H1 (cell line): ENCODE measurements around the gene PTPRT. TPM values are rescaled to one million over a fixed set of nuclear protein-coding genes. Genes with fewer than 3 reads are reported as not detected.

ENCODE experiments used
- CTCF ChIA-PET: fragments of 300-600 bp; sonication (Branson Sonifier 250); formaldehyde crosslinking; loops from one replicate; lab custom pipeline; 2021; ENCODE audit not compliant: partially characterized antibody; lab: Charles Lee
- POLR2A ChIA-PET: fragments of 300-600 bp; sonication (Branson Sonifier 250); formaldehyde crosslinking; loops from one replicate; lab custom pipeline; 2021; ENCODE audit warnings: inconsistent platforms; ENCODE audit not compliant: partially characterized antibody; lab: Charles Lee
- DNase-seq, 2 experiments: peaks; one replicate each; pipeline versions ENCODE4 v3.0.0 to v3.0.0-alpha.2; 2010 to 2022; ENCODE audit warnings: low spot score in 2 of 2, low read depth in 1 of 2, mixed read lengths in 1 of 2
- FAIRE-seq: peaks from 2 replicates; lab custom pipeline; 2011; peaks lifted over from hg19 to GRCh38; lab: Jason Lieb, UNC
- H2AFZ ChIP-seq: 2 replicates; pipeline ENCODE4 v1.8.1; 2012; ENCODE audit warnings: low read length, inconsistent platforms
- H2AK5ac ChIP-seq: 2 replicates; pipeline ENCODE4 v1.6.1; 2013; ENCODE audit warnings: low read depth, low read length
- H2BK120ac ChIP-seq: replicated peaks from 2 replicates; pipeline ENCODE3; 2013; ENCODE audit warnings: low read depth, low read length, inconsistent platforms
- H2BK12ac ChIP-seq: 2 replicates; pipeline ENCODE4 v1.6.1; 2013; ENCODE audit warnings: low read depth, low read length
- H2BK15ac ChIP-seq: 2 replicates; pipeline ENCODE4 v1.6.1; 2013; ENCODE audit warnings: low read length
- H2BK20ac ChIP-seq: 2 replicates; pipeline ENCODE4 v1.6.1; 2013; ENCODE audit warnings: low read length
- H2BK5ac ChIP-seq: 2 replicates; pipeline ENCODE4 v1.6.1; 2013; ENCODE audit warnings: low read depth, low read length
- H3K14ac ChIP-seq: 2 replicates; pipeline ENCODE4 v1.6.1; 2013; ENCODE audit warnings: inconsistent platforms; ENCODE audit not compliant: insufficient read length
- H3K18ac ChIP-seq: 2 replicates; pipeline ENCODE4 v1.6.1; 2013; ENCODE audit warnings: low read length; ENCODE audit errors: extremely low read depth
- H3K23ac ChIP-seq: 2 replicates; pipeline ENCODE4 v1.6.1; 2013; ENCODE audit warnings: inconsistent platforms; ENCODE audit not compliant: insufficient read length
- H3K23me2 ChIP-seq: 2 replicates; pipeline ENCODE4 v1.6.1; 2013; ENCODE audit warnings: low read depth, low read length
- H3K27ac ChIP-seq: 2 replicates; pipeline ENCODE4 v1.6.1; 2011; ENCODE audit warnings: low read depth, low read length, inconsistent platforms
- H3K27me3 ChIP-seq, 4 experiments: replicated peaks in 1 of 4; 1 replicate in 1 of 4; 2 replicates in 3 of 4; pipeline versions ENCODE4 v1.6.1 to v1.8.1; 2011 to 2013; ENCODE audit warnings: low read length in 3 of 4, mild to moderate bottlenecking in 3 of 4, inconsistent platforms in 2 of 4, mixed read lengths in 2 of 4, moderate library complexity in 1 of 4; ENCODE audit not compliant: control insufficient read depth in 3 of 4, insufficient read depth in 3 of 4; ENCODE audit errors: extremely low read depth in 1 of 4
- H3K36me3 ChIP-seq, 4 experiments: 2 replicates each; pipeline versions ENCODE4 v1.6.1 to v1.8.1; 2011 to 2013; ENCODE audit warnings: mild to moderate bottlenecking in 4 of 4, low read length in 3 of 4, moderate library complexity in 2 of 4, control low read depth in 1 of 4, inconsistent platforms in 1 of 4; ENCODE audit not compliant: insufficient read depth in 4 of 4, control insufficient read depth in 2 of 4
- H3K4ac ChIP-seq: replicated peaks from 2 replicates; pipeline ENCODE3; 2013; ENCODE audit warnings: low read length, low read depth, mixed read lengths, inconsistent platforms; ENCODE audit not compliant: insufficient read length
- H3K4me1 ChIP-seq, 4 experiments: replicated peaks in 1 of 4; 1 replicate in 1 of 4; 2 replicates in 3 of 4; pipeline versions ENCODE4 v1.6.1 to v1.8.1; 2011 to 2013; ENCODE audit warnings: low read length in 3 of 4, inconsistent platforms in 2 of 4, mixed read lengths in 1 of 4; ENCODE audit not compliant: insufficient read depth in 4 of 4, control insufficient read depth in 3 of 4
- H3K4me2 ChIP-seq, 2 experiments: 2 replicates each; pipeline versions ENCODE4 v1.6.1 to v1.8.1; 2011 to 2013; ENCODE audit warnings: low read depth in 2 of 2, low read length in 2 of 2, control low read depth in 1 of 2, inconsistent platforms in 1 of 2, mild to moderate bottlenecking in 1 of 2; ENCODE audit not compliant: insufficient read depth in 1 of 2
- H3K4me3 ChIP-seq, 4 experiments: fragments of 200-600, 300-600 bp in 1 of 4; sonication (generic), shearing (Covaris generic), sonication (Bioruptor Twin) in 1 of 4; 2 replicates each; pipeline versions ENCODE4 v1.5.1 to v1.8.1; 2011 to 2016; ENCODE audit warnings: low read length in 4 of 4, low read depth in 3 of 4, control low read depth in 2 of 4, inconsistent platforms in 2 of 4, mild to moderate bottlenecking in 2 of 4, mixed read lengths in 1 of 4, moderate library complexity in 1 of 4; ENCODE audit not compliant: insufficient read depth in 2 of 4; ENCODE audit errors: extremely low read depth in 1 of 4
- H3K56ac ChIP-seq: replicated peaks from 2 replicates; pipeline ENCODE3; 2013; ENCODE audit warnings: low read depth, mild to moderate bottlenecking, mixed read lengths, low read length, inconsistent platforms; ENCODE audit not compliant: insufficient read length
- H3K79me1 ChIP-seq: 2 replicates; pipeline ENCODE4 v1.6.1; 2013; ENCODE audit warnings: low read depth, low read length, control low read depth
- H3K79me2 ChIP-seq, 2 experiments: 2 replicates each; pipeline versions ENCODE4 v1.6.1 to v1.8.1; 2012 to 2013; ENCODE audit warnings: low read length in 2 of 2, mild to moderate bottlenecking in 2 of 2, inconsistent platforms in 1 of 2; ENCODE audit not compliant: insufficient read depth in 2 of 2, control insufficient read depth in 1 of 2
- H3K9ac ChIP-seq, 4 experiments: replicated peaks in 1 of 4; 1 replicate in 1 of 4; 2 replicates in 3 of 4; pipeline versions ENCODE4 v1.6.1 to v1.8.1; 2011 to 2013; ENCODE audit warnings: low read depth in 3 of 4, low read length in 3 of 4, control low read depth in 2 of 4, mild to moderate bottlenecking in 2 of 4, moderate library complexity in 2 of 4, inconsistent platforms in 1 of 4; ENCODE audit errors: extremely low read depth in 1 of 4
- H3K9me3 ChIP-seq, 2 experiments: 2 replicates each; pipeline versions ENCODE4 v1.6.1 to v1.8.1; 2012 to 2013; ENCODE audit warnings: mild to moderate bottlenecking in 2 of 2, moderate library complexity in 2 of 2, control low read depth in 1 of 2, inconsistent platforms in 1 of 2, low read depth in 1 of 2, low read length in 1 of 2, mixed read lengths in 1 of 2; ENCODE audit not compliant: insufficient read depth in 2 of 2
- H4K20me1 ChIP-seq, 2 experiments: replicated peaks in 1 of 2; 2 replicates each; pipeline versions ENCODE3 to v1.8.1; 2011 to 2013; ENCODE audit warnings: inconsistent platforms in 2 of 2, low read length in 2 of 2, mild to moderate bottlenecking in 1 of 2; ENCODE audit not compliant: insufficient read depth in 2 of 2, control insufficient read depth in 1 of 2
- H4K5ac ChIP-seq: 2 replicates; pipeline ENCODE4 v1.6.1; 2013; ENCODE audit warnings: low read length, low read depth, mixed read lengths, inconsistent platforms; ENCODE audit not compliant: insufficient read length
- H4K8ac ChIP-seq: 2 replicates; pipeline ENCODE4 v1.8.0; 2013; ENCODE audit warnings: mild to moderate bottlenecking, moderate library complexity, low read length, inconsistent platforms; ENCODE audit not compliant: insufficient read depth; ENCODE audit errors: extremely low read depth
- H4K91ac ChIP-seq: replicated peaks from 2 replicates; pipeline ENCODE3; 2013; ENCODE audit warnings: low read length, mixed read lengths, inconsistent platforms; ENCODE audit not compliant: insufficient read length
- BRCA1 ChIP-seq: IDR thresholded peaks from 2 replicates; pipeline ENCODE4 v1.6.1; 2012; ENCODE audit warnings: low read depth, low read length, improper control_type of control experiment
- CBX5 ChIP-seq: fragments of 300-800, 300-1000 bp; sonication (generic); IDR thresholded peaks from 2 replicates; pipeline ENCODE4 v1.7.1; 2016; ENCODE audit warnings: antibody characterized with exemption, low read length, low read depth
- CTBP2 ChIP-seq: IDR thresholded peaks from 2 replicates; pipeline ENCODE4 v1.7.0; 2011; ENCODE audit warnings: borderline replicate concordance, mild to moderate bottlenecking, moderate library complexity, mixed read lengths, low read length; ENCODE audit not compliant: insufficient read depth, insufficient read length
- PHF8 ChIP-seq: fragments of 200-600 bp; sonication (generic); conservative IDR thresholded peaks from 2 replicates; pipeline ENCODE4 v1.7.1; 2012; ENCODE audit warnings: low read depth, mild to moderate bottlenecking, inconsistent platforms, low read length, moderate library complexity
- RNF2 ChIP-seq: fragments of 200-900, 300-1000 bp; sonication (generic); IDR thresholded peaks from 2 replicates; pipeline ENCODE4 v1.7.1; 2016; ENCODE audit warnings: borderline replicate concordance, low read depth, mild to moderate bottlenecking, antibody characterized with exemption, low read length; ENCODE audit not compliant: poor library complexity, severe bottlenecking; ENCODE audit errors: missing control alignments
- WGBS, 2 experiments: shearing (Covaris generic) in 1 of 2; methylation state at CpG; one replicate each; pipeline versions ENCODE4 v1.1.6 to v1.1.7; 2013 to 2015; ENCODE audit warnings: low lambda C conversion rate in 2 of 2, mixed read lengths in 2 of 2, inconsistent platforms in 1 of 2, low coverage in 1 of 2, missing lambda C conversion rate in 1 of 2; ENCODE audit not compliant: insufficient replicate concordance in 2 of 2, insufficient coverage in 1 of 2, insufficient read length in 1 of 2; ENCODE audit errors: extremely low coverage in 1 of 2, missing lambda C conversion rate in 1 of 2; 5-methylcytosine and 5-hydroxymethylcytosine counted together
- polyA plus RNA-seq, 7 experiments: library from polyadenylated mRNA; depleted of rRNA in 3 of 7; stranded (reverse) in 5 of 7; unstranded in 2 of 7; fragments of >200 nt in 5 of 7; fragments of 200-250 nt in 2 of 7; gene quantifications; 1 replicate in 5 of 7; 2 replicates in 1 of 7; 4 replicates in 1 of 7; pipeline versions ENCODE4 v1.2.1 to v1.2.3, GENCODE V29; 2011 to 2013; ENCODE audit warnings: missing spikeins in 2 of 7, mixed read lengths in 2 of 7
- total RNA-seq: library from RNA; stranded (reverse); fragmentation: NEBNext Ultra II Directional; extraction: Animal tissue kit (Norgen Biotek cat#: 25700); gene quantifications from 2 replicates; pipeline ENCODE4 v1.2.1, GENCODE V29; 2021

Gene PTPRT
- total and polyA plus RNA-seq, 2 of the 8 experiments (the other 6 are each of a cell fraction or from before 2014, with no cell fraction given): 0.33 to 1.8 TPM

- H2BK15ac ChIP-seq: no peak overlapping the region
- H4K8ac ChIP-seq: no peak overlapping the region
- no peaks in the 10 kb centered on the region for H3K4me1 ChIP-seq
- ChIA-PET CTCF (interaction anchor here (1.1 kb wide), 1 partner anchor 99 kb away, joined by 3 read pairs; no protein-coding TSS in a partner anchor), POLR2A (no interaction called here)
- no peak overlapping the region for H2AK5ac ChIP-seq
- no peak overlapping the region for H2BK5ac ChIP-seq
- H3K9ac ChIP-seq: no peak overlapping the region
- H3K23me2 ChIP-seq: no peaks in the 10 kb centered on the region
- H3K36me3 ChIP-seq: no peaks in the 10 kb centered on the region
- no peaks in the 10 kb centered on the region for H3K9me3 ChIP-seq
- H3K27ac ChIP-seq: no peak overlapping the region
- H3K56ac ChIP-seq: no peak overlapping the region
- H3K4me3 ChIP-seq: no peak overlapping the region
- no peak overlapping the region for H4K5ac ChIP-seq
- 93% methylated on average over 6 of the region's 6 CpGs; no CpG with 5 or more reads in 1 of the 2 experiments for WGBS, 2 experiments
- H3K4ac ChIP-seq: no peak overlapping the region
- no peak overlapping the region for H2BK12ac ChIP-seq
- no peaks in the 10 kb centered on the region for H3K79me1 ChIP-seq
- H4K91ac ChIP-seq: no peak overlapping the region
- H3K79me2 ChIP-seq: no peaks in the 10 kb centered on the region
- DNase-seq: no peak
- no peak for FAIRE-seq
- no peaks in the 10 kb centered on the region for H4K20me1 ChIP-seq
- no peak overlapping the region for H2AFZ ChIP-seq
- no peak overlapping the region for H3K14ac ChIP-seq
- H2BK120ac ChIP-seq: no peak overlapping the region
- TF ChIP-seq CBX5 (no peak), CTBP2 (no peak), RNF2 (no peak), PHF8 (no peak), BRCA1 (no peak)
- TF ChIP-seq, all 59 proteins: peak for 0
- Histone ChIP-seq H3K27me3 (no peaks in the 10 kb centered on the region), H2BK20ac (no peak overlapping the region), H3K23ac (no peak overlapping the region), H3K4me2 (no peak overlapping the region), H3K18ac (no peak overlapping the region)
Measured at GRCh38 chr20:43161716-43162115, 28.0 kb downstream of the PTPRT start.
